Transverse colon (tissue), 3 donors: ENCODE results near the gene NMRAL1.

Experiments
- POLR2A ChIP-seq: fragments of 450-650 bp; IDR thresholded peaks from one replicate; pipeline ENCODE4 v1.6.1; 2016; ENCODE audit warnings: antibody characterized with exemption, mild to moderate bottlenecking, moderate library complexity
- TF ChIP-seq, protein P1 (sequence below), 5 experiments: fragments of 200-600 bp in 3 of 5; fragments of 450-650 bp in 2 of 5; sonication (generic) in 3 of 5; IDR thresholded peaks; 1 replicate in 2 of 5; 2 replicates in 3 of 5; pipeline ENCODE4 v1.5.1; 2016 to 2017; ENCODE audit warnings: antibody characterized with exemption in 5 of 5, inconsistent platforms in 3 of 5, mild to moderate bottlenecking in 2 of 5, moderate library complexity in 1 of 5

DNA sequence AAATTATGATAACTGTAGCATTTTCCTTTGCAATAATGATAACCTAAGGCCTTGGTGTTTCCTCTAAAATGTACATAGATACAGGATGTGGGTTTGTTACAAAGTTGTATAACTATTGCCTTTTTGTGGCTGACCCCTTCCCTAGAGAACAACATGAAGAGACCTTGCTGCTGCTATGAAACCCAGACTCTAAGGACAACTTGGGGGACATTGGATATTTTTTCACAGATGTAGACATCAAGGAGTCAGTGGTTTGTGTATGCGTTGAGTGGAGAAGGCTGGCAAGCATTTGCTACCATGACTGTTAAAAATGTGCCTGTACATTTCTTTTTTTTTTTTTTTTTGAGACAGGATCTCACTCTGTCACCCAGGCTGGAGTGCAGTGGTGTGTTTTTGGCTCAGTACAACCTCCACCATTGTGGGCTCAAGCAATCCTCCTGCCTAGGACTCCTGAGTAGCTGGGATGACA, 14.1 kb upstream of the NMRAL1 start:
- TF ChIP-seq, protein P1, sequence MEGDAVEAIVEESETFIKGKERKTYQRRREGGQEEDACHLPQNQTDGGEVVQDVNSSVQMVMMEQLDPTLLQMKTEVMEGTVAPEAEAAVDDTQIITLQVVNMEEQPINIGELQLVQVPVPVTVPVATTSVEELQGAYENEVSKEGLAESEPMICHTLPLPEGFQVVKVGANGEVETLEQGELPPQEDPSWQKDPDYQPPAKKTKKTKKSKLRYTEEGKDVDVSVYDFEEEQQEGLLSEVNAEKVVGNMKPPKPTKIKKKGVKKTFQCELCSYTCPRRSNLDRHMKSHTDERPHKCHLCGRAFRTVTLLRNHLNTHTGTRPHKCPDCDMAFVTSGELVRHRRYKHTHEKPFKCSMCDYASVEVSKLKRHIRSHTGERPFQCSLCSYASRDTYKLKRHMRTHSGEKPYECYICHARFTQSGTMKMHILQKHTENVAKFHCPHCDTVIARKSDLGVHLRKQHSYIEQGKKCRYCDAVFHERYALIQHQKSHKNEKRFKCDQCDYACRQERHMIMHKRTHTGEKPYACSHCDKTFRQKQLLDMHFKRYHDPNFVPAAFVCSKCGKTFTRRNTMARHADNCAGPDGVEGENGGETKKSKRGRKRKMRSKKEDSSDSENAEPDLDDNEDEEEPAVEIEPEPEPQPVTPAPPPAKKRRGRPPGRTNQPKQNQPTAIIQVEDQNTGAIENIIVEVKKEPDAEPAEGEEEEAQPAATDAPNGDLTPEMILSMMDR (IDR thresholded peaks at IDR 0.05): no peak
- no peak for TF ChIP-seq POLR2A
